Renal cortex interstitium (tissue), 11 donors: ENCODE results near the gene DISC1. TPM values are rescaled to one million over a fixed set of nuclear protein-coding genes. Genes with fewer than 3 reads are reported as not detected.
"Not testable (repeated sequence)": the region's sequence is repeated elsewhere in the genome, so short reads cannot be mapped to it uniquely, and the experiment has no call there.

Experiments used
- DNase-seq, 11 donors: peaks; one replicate each; pipeline ENCODE4 v3.0.0-alpha.2; 2013; ENCODE audit warnings: low read depth in 9 of 11, low spot score in 4 of 11; ENCODE audit errors: extremely low read depth in 1 of 11
- polyA plus RNA-seq, 3 donors: library from polyadenylated mRNA; unstranded; fragments of 120-200 nt; gene quantifications; one replicate each; pipeline ENCODE4 v1.2.1, GENCODE V29; 2013; ENCODE audit not compliant: insufficient read length in 3 of 3

Gene DISC1
- polyA plus RNA-seq, 3 donors = 5.2 to 5.9 (median 5.8) TPM

DNA sequence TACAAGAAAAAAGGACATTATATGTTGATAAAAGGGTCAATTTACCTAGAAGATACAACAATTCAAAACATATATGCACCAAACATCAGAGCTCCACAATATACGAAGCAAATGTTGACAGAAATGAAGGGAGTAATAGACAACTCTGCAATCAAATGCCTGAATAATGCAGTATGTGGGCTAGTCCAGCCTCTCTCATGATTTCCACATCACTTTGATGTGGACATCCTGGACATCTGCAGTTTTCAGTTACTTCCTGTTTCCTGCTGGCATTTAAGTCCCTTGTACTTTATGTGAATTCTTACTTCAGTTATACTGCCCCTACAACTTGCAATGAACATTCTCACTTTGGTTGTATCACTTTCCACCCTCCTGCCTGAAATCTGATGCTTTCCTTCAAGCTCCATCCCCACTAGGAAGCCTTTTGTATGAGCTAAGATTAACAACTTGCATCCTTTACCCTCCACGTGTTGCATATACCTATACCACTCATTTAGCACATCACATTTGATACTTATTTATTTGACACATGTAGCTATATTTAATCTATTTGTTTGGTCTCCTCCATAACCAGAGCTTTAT lies 36.7 kb downstream of the DISC1 start:
- DNase-seq = no peak

DNA sequence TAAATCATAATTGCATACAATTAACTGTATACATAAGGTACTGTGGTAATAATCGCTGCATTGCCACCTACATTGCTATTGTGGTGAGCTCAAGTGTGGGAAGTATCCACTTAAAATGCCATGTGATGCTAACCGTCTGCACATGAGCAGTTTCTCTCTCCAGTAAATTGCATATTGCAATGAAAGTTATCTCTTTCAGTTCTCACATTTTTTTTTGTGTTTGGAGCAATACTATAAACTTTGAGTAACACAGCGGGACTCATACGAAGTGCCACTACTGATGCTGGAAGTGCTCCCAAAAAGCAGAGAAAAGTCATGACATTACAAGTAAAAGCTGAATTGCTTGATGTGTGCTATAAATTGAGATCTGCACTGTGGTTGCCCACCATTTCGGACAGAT lies 38.5 kb downstream of the DISC1 start:
- no peak for DNase-seq

DNA sequence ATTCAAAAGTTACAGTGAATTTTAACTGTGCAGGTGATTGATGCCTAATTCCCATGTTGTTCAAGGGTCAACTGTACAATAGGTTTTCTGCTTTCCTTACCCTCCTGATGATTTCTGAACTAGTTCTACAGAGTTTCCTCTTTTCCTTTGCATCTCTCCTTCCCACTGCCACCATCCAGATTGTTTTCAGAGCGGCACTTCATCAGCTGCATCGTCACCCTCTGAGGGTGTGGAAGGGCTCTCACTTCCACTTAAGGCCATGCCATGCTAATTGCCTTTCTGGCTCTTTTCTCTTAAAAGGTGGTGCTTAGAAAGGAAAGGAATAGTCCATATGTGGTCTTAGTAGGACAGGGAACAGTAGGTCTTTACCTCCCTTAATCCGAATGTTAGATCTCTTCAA lies 39.1 kb downstream of the DISC1 start:
- no peak for DNase-seq

DNA sequence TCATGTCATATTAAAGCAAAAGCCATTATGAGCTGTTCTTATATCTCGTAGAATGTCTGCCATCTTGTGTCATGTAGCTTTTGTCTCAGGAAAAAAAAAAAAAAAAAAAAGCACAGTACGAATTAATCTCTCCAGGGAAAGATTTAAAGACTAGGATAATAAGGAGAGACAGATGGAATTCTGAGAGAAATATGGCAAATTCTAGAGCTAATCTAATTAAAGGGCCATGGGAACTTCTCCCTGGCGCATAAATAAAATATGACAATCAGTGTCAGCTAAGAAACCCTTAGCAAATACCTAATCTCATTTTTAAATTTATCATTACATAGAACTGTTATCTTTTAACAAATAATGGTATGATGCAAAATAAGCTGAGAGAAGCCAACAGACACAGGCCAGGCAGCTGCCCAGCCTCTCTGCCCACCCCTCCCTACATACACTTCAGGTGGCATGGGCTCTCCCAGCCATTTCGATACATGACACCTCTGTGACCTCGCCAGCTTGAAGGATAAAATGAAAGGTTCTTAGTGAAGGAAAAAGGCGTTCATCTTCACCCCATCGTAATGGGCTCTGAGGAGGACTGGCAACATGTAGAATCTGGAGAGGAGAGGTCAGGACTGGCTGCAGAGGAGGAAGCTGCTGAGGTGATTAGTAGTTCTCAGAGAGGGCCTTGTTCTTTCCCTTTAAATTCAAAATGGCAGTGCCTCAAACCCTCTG lies 39.8 kb downstream of the DISC1 start:
- no peak for DNase-seq

DNA sequence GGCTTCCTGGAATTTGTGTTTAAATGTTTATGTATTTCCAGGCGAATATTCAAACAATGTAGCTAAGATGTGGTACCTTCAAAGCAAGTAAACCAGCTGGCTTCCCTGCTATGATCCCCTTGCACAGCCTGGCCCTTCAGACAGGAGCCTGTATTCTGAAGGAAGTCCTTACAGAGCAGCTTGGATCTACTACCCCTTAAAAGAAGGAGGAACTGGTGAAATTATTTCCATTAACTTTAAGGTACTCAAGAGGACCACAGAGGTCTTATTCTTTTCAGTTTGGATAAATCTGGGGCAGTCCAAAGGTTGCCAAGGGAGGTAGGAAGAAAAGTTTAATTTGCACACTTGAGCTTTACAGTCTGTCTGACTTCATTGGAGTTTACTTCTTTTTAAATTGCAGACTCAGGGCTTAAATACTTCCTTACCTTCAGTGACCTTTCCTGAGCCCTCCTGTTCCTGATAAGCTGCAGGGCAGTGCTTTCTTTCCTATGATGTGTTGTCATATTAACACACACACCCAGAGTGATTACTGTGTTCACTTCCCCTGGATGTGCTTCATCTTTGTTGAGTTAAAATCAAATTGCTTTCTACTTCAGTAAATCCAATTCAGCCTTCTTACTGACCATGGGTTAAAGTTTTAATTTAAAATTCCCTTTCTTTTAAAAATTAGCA lies 40.5 kb downstream of the DISC1 start:
- no peak for DNase-seq

DNA sequence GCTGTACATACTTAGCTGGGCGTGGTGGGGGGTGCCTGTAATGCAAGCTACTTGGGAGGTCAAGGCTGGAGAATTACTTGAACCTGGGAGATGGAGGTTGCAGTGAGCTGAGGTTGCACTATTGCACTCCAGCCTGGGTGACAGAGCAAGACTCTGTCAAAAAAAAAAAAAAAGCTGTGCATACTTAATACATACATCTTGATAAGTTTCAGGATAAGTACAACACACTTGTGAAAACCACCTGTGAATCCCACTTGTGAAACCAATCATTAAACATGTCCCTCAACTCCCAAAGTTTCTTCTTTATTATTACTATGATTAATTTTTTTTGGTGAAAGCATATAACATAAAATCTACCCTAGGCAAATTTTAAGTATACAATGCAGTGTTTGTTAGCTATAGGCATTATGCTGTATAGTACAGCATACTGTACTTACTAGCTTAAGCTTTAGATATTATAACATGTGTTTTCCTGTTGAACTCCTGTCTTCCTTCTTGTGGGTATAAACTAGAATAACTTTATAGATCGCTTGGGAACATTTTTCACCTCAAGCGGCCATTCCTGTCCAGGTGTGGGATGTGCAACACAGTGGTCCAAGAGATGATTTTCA lies 41.4 kb downstream of the DISC1 start:
- DNase-seq = no peak

DNA sequence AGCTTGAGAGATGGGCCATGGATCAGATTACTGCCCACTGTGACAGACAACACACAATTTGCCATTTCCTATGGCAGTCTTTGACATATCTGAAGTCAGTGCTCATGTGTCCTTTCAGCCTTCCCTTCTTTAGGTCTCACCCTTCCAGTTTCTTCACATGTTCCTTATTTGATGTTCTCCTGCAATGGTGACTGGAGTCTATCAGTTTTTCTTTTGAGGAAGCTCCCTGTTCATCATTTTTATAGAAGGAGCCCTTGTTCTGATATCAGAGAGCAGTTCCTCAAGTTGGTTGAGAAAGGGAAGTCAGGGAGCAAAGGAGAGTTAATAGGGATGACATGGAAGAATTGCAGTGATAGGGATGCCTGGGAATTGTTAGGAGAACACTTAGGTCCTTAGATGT lies 42.2 kb downstream of the DISC1 start:
- DNase-seq = no peak

DNA sequence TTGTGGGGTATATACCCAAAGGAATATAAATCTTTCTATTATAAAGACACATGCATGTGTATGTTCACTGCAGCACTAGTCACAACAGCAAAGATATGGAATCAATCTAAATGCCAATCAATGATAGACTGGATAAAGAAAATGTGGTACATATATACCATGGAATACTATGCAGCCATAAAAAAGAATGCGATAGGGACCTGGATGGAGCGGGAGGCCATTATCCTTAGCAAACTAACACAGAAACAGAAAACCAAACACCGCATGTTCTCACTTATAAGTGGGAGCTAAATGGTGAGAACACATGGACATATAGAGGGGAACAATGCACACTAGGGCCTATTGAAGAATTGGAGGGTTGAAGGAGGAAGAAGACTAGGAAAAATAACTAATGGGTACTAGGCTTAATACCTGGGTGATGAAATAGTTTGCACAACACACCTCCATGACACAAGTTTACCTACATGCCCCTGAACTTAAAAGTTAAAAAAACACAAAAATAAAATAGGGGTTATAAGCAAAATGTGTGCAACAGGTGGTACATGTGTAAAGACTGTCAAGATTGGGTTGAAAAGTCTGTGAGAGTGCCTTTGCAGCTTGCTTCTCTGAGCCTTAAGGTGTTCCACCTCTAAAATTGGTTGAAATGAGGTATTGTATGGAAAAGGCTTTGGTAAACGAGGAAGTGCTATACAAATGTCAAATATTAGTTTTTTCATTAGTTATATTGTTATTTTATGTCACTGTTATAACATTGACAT lies 43.5 kb downstream of the DISC1 start:
- DNase-seq = not testable (repeated sequence)

DNA sequence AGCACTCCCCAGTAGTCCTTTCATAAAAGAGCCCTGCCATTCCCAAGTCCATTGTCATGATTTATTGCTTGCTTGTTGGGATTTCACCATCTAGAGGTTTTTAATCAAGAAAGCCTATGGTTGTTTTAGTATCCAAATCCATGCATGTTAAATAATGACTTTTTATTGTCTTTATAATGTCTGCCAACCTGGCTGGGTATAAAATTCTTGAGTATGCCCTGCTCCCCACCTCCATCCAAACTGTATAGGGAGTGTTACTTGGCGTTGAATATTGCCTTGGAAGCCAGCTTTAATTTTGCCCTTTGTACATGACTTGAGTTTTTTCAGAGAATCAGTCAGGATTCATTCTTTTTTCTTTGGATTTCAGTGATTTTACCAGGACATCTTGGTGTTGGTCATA lies 44.2 kb downstream of the DISC1 start:
- no peak for DNase-seq

DNA sequence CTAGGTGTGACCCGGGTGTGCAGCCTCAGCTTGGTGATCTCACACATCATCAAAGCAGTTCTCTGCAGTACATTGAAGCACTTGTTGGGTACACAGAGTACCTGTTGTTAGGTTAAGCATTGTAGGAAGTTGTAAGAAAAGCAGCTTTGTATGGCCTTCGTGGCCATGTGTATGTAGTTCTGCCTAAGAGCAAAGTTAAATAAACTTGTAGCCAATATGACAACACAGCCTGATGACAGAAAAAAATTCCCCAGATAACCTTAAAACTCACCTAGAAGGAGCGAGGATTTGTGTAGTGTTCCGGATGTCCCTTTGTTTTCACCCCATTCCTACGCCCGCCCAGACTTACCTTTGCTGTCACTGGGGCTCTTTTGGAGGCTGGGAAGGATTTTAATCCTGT lies 48.0 kb downstream of the DISC1 start:
- DNase-seq = no peak

DNA sequence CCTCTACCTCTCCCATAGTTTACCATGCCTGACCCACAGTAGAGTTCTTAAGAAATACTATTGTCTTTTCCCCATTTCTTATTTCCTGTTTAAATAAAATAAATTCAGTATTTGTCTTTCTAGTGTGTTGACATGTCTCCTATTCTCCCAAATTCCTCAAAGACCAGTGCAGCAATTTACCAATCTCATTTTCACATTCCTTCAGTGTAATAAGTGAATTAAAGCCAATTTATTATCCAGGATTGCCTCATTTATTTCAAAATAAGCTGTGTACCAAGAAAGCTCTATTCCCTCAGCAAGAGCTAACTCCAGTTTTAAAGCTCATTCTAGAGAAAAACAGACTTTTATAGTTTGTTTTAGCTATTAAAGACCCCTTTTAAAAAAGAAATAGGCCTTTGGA lies 49.9 kb downstream of the DISC1 start:
- no peak for DNase-seq

DNA sequence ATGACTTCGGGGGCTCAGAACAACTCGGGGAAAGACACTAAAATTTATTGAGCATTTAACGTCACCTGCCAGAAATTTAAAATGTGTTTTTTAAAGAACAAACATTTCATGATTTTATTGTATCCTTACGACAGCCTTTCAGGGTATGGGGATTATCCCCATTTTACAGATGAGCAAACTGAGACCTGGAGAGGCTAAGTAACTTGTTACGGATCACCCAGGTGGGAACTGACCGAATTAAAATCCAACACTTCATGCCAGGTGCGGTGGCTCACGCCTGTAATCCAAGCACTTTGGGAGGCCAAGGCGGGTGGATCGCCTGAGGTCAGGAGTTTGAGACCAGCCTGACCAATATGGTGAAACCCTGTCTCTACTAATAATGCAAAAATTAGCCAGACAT lies 50.9 kb downstream of the DISC1 start:
- DNase-seq = no peak

DNA sequence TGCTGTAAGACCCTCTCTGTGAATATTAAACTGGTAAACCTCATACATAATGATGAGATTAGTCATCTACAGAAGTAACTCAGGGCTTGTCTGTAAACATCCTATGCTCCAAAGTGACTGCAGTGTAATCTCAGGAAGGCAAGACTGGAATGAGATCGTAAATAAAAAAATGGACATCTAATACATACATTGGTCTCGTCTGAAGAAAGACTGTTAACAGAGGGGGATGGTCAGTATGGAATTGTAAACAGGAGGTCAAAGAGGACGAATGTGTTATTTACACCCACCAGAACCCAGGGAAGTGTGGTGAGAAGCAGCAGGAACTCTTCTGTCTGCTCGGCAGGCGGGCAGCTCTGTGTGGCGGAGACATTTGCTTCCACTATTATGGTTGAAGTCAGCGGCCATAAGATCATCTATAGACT lies 51.4 kb downstream of the DISC1 start:
- no peak for DNase-seq

DNA sequence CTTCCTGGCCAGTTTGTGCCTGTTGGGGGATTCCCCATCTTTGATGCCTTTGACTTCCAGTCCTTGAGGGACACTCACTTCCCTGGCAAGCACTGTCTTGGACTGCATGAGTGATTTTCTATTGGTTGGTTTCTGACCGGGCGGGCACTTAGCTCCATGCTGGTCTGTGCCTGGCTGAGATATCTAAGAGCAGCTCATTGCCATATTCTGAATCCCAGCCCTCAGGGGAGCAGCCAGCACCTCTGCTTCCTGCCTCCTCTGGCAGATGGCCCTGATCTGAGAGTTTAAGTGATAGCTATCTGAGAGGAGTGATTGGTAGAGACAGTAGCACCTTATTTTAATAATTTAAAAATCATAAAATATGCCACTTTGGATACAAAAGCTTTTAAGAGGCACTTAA lies 52.5 kb downstream of the DISC1 start:
- no peak for DNase-seq

DNA sequence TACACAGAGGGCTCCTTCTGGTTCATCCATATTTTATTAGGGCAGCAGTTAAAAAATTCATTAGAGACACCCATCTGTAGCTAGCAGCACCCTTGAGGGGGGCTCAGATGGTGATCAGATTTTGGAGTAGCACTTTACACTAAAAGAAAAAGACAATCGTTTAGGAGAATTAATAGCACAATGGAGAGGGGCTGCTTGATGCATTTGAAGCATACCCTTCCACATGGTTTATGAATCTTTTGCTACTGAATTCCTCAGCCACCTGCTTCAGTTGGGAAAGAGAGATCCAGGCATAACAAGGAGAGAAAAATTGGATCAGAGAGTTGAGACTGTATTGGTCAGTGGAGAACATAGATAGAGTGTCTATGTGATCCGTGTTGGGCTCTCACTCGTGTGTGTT lies 54.4 kb downstream of the DISC1 start:
- no peak for DNase-seq

DNA sequence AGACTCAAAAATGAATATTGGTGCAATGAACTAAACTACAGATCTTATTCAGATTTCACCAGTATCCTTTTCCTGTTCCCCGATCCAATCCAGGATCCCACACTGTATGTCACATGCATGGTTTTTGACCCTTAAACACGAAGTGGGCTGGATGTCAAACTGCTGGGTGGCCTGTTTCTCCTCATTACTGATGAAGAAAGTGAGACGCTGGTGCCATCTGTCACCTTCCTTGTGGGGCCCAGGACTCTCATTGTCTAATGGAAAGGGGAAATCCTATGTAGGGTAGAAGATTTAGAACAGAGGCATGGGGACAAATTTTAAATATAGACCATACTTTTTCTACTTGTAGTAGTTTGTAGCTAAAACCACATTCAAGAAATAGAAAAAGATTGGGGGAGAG lies 56.2 kb downstream of the DISC1 start:
- no peak for DNase-seq

DNA sequence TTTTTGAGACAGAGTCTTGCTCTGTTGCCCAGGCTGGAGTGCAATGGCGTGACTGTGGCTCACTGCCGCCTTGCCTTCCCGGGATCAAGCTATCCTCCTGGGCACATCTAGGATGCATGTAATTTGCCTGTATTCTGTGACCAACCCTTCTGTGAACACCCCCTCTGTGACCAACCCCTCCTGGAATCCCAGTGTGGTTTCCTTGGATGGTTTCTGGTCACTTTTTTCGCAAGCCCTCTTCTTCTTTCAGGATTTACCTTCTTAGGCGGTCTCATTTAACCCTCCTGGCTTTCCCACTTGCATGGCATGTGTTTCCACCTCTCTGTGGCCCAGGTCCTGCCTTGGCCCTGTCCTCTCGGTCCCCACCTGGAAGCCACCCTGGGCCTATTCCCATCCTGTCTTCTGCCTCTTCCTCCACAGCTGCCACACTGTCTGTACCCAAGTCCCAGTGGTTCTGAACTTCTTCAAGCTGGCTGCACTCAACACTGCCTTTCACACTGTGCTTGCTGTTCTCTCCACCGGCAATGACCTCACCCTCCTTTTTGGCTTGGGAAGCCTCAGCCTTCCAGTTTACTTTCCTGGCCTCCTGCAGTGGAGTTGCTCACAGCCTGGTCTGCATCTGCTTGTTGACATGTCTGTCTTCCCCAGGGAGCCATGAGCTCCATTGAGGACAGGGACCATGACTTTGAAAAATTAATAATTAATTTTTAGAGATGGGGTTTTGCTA lies 57.0 kb downstream of the DISC1 start:
- DNase-seq = no peak

DNA sequence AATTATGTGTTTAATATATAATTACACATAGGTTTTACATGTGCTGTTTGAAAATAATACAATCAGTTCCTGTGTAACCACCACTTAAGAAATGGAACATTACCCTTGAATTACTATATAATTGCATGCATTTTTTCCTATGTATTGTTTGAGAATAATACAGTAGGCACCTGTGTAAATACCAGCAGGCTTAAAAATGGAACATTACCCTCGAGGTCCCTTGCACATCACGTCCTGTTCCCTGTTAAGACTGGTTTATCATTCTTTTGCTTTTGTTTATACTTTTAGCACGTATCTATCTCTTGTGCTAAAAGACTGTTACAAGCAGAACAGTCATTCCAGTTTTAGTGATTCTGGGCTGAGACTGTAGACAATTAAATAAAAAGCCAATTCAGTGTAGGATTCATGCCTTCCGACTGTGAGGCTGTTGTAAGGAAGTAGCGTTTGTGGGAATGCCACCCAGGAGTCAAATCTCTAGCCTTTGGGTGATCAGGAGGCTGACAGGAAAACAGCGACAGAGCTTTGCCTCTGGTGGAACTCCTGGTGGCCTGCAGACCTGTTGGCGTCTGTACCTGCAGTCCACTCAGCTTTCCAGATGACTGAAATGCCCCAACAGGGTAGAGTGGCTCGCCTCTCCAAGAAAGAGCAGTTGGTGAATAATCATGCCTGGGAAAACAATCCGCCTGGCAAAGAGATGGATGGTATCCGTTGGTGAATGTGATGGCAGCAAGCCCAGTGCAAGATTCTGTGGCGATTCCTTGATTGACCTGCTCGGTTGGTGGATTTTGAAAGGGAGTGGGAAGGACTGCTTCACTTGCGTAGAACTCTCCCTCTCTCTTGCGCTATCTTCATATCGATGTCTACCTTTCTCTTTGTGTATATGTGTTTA lies 58.0 kb downstream of the DISC1 start:
- no peak for DNase-seq
